CD14-positive monocyte (primary cell): Measurements from ENCODE around the gene KCNG2. TPM values are rescaled to one million over a fixed set of nuclear protein-coding genes. Genes with fewer than 3 reads are reported as not detected.
A peak's percentile ranks its signal among the peaks of the same experiment; 100 is the strongest.
"Not testable (repeated sequence)": the region's sequence is repeated elsewhere in the genome, so short reads cannot be mapped to it uniquely, and the experiment has no call there.

Experiments
- DNase-seq, 3 donors: peaks; one replicate each; pipeline ENCODE4 v3.0.0-alpha.2; 2011 to 2022
- H2AFZ ChIP-seq: 2 replicates; pipeline ENCODE4 v1.6.0; 2012; ENCODE audit warnings: mild to moderate bottlenecking, low read depth, low read length, inconsistent platforms; ENCODE audit not compliant: insufficient read depth, poor library complexity, severe bottlenecking
- H3K27ac ChIP-seq, 2 donors: 1 replicate in 1 of 2; 2 replicates in 1 of 2; pipeline ENCODE4 v1.5.1; 2012 to 2013; ENCODE audit warnings: low read length in 2 of 2, control low read depth in 1 of 2, inconsistent platforms in 1 of 2, low read depth in 1 of 2, mild to moderate bottlenecking in 1 of 2
- H3K27me3 ChIP-seq, 2 donors: one replicate each; pipeline versions ENCODE4 v1.6.0 to v1.6.1; 2011 to 2013; ENCODE audit warnings: low read length in 2 of 2; ENCODE audit not compliant: control insufficient read depth in 2 of 2, insufficient read depth in 2 of 2
- H3K36me3 ChIP-seq, 2 donors: replicated peaks in 1 of 2; 1 replicate in 1 of 2; 2 replicates in 1 of 2; pipeline versions ENCODE4 v1.5.1 to v1.6.1; 2012 to 2013; ENCODE audit warnings: low read length in 2 of 2, control low read depth in 1 of 2, inconsistent platforms in 1 of 2, mild to moderate bottlenecking in 1 of 2; ENCODE audit not compliant: insufficient read depth in 2 of 2, control insufficient read depth in 1 of 2
- H3K4me1 ChIP-seq, 2 donors: 1 replicate in 1 of 2; 2 replicates in 1 of 2; pipeline versions ENCODE4 v1.5.1 to v1.6.1; 2012 to 2013; ENCODE audit warnings: low read length in 2 of 2, control low read depth in 1 of 2, inconsistent platforms in 1 of 2, mild to moderate bottlenecking in 1 of 2, moderate library complexity in 1 of 2; ENCODE audit not compliant: insufficient read depth in 2 of 2, control insufficient read depth in 1 of 2
- H3K4me2 ChIP-seq: replicated peaks from 2 replicates; pipeline ENCODE3; 2012; ENCODE audit warnings: low read length, moderate library complexity, mild to moderate bottlenecking; ENCODE audit not compliant: poor library complexity, severe bottlenecking; ENCODE audit errors: extremely low read depth
- H3K4me3 ChIP-seq, 3 experiments: fragments of 200-600 bp in 1 of 3; sonication (generic) in 1 of 3; replicated peaks in 1 of 3; 1 replicate in 2 of 3; 2 replicates in 1 of 3; pipeline ENCODE4 v1.5.1; 2011 to 2013; ENCODE audit warnings: low read length in 3 of 3, mild to moderate bottlenecking in 3 of 3, control low read depth in 2 of 3, low read depth in 2 of 3, inconsistent platforms in 1 of 3, moderate library complexity in 1 of 3
- H3K79me2 ChIP-seq: 2 replicates; pipeline ENCODE4 v1.6.0; 2012; ENCODE audit warnings: mild to moderate bottlenecking, control low read depth, inconsistent platforms, low read length, moderate library complexity; ENCODE audit not compliant: insufficient read depth
- H3K9ac ChIP-seq: 2 replicates; pipeline ENCODE4 v1.6.0; 2017; ENCODE audit warnings: low read length, mild to moderate bottlenecking; ENCODE audit not compliant: insufficient read depth, poor library complexity, severe bottlenecking
- H3K9me3 ChIP-seq, 2 donors: replicated peaks in 1 of 2; 1 replicate in 1 of 2; 2 replicates in 1 of 2; pipeline versions ENCODE4 v1.5.1 to v1.6.1; 2012 to 2013; ENCODE audit warnings: low read length in 2 of 2, control low read depth in 1 of 2; ENCODE audit not compliant: control insufficient read depth in 1 of 2, insufficient read depth in 1 of 2
- H4K20me1 ChIP-seq: 2 replicates; pipeline ENCODE4 v1.6.0; 2012; ENCODE audit warnings: mild to moderate bottlenecking, low read length, control low read depth, moderate library complexity; ENCODE audit not compliant: insufficient read depth
- H3K27ac Mint-ChIP-seq, 7 donors: one replicate each; pipeline ENCODE4 v1.8.0; 2020; ENCODE audit warnings: mild to moderate bottlenecking in 7 of 7, mixed read lengths in 7 of 7, moderate library complexity in 6 of 7, inconsistent platforms in 2 of 7
- H3K27me3 Mint-ChIP-seq, 3 donors: one replicate each; pipeline ENCODE4 v1.8.0; 2021 to 2022; ENCODE audit warnings: low read depth in 3 of 3, mild to moderate bottlenecking in 3 of 3, mixed read lengths in 3 of 3, moderate library complexity in 3 of 3, inconsistent platforms in 1 of 3
- H3K36me3 Mint-ChIP-seq, 2 donors: one replicate each; pipeline ENCODE4 v1.8.0; 2020; ENCODE audit warnings: mixed read lengths in 2 of 2, inconsistent platforms in 1 of 2, mild to moderate bottlenecking in 1 of 2
- H3K4me1 Mint-ChIP-seq: one replicate; pipeline ENCODE4 v1.8.0; 2020; ENCODE audit warnings: mild to moderate bottlenecking, mixed read lengths
- H3K4me3 Mint-ChIP-seq, 2 donors: one replicate each; pipeline ENCODE4 v1.8.0; 2020; ENCODE audit warnings: mild to moderate bottlenecking in 2 of 2, mixed read lengths in 2 of 2, moderate library complexity in 1 of 2
- H3K9me3 Mint-ChIP-seq, 7 donors: one replicate each; pipeline ENCODE4 v1.8.0; 2020 to 2022; ENCODE audit warnings: mixed read lengths in 7 of 7, mild to moderate bottlenecking in 6 of 7, moderate library complexity in 6 of 7, inconsistent platforms in 2 of 7
- WGBS: methylation state at CpG from one replicate; pipeline ENCODE4 v1.1.5; 2013; ENCODE audit warnings: missing lambda C conversion rate; ENCODE audit not compliant: insufficient coverage; 5-methylcytosine and 5-hydroxymethylcytosine counted together
- intact Hi-C, 2 donors: fragments of 100-400 bp; cut with micrococcal nuclease; formaldehyde crosslinking; loops; one replicate each; pipeline versions ENCODE4 v1.15.0 to v1.15.1; 2023
- polyA plus RNA-seq, 3 donors: library from polyadenylated mRNA; depleted of rRNA in 1 of 3; unstranded in 2 of 3; stranded (reverse) in 1 of 3; fragments of 300-500 nt in 2 of 3; fragments of >200 nt in 1 of 3; fragmentation: Illumina TruSeq in 2 of 3; gene quantifications; 1 replicate in 2 of 3; 2 replicates in 1 of 3; pipeline ENCODE4 v1.2.3, GENCODE V29; 2012 to 2021
- TF ChIP-seq, protein P1 (sequence below): fragments of 200-600 bp; IDR thresholded peaks from one replicate; pipeline ENCODE4 v1.8.0; 2022; ENCODE audit warnings: antibody characterized with exemption, mild to moderate bottlenecking

The KCNG2 gene
- polyA plus RNA-seq, 3 donors: 0.04 TPM; not detected in 2

DNA sequence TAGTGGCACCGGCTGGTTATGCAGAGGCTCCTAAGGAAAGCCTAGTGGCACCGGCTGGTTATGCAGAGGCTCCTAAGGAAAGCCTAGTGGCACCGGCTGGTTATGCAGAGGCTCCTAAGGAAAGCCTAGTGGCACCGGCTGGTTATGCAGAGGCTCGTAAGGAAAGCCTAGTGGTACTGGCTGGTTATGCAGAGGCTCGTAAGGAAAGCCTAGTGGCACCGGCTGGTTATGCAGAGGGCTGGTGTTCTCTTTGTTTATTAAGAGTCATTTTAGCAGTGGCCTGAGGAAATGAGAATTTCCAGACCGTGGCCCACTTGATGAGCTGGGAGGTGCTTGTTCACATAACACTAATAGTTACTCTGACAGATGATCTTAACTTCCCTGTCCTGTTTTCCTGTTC, 44.8 kb upstream of the KCNG2 start:
- H3K9me3 ChIP-seq: peaks cover 24 to 33% of the 10 kb centered on the region in 2 donors
- H3K36me3 ChIP-seq: peaks cover 44 to 66% of the 10 kb centered on the region in 2 donors
- H3K4me1 ChIP-seq, H3K4me3 ChIP-seq, intact Hi-C loops, H2AFZ ChIP-seq, H3K4me1 Mint-ChIP-seq, H3K9ac ChIP-seq, H3K27me3 Mint-ChIP-seq, H3K4me3 Mint-ChIP-seq, DNase-seq, H3K79me2 ChIP-seq, H3K27me3 ChIP-seq, H3K27ac ChIP-seq, H3K4me2 ChIP-seq: not testable (repeated sequence)
- Mint-ChIP-seq H3K27ac (peak overlapping the region in 1 of 7 donors; percentile 59), H3K9me3 (peaks cover 14 to 33% (median 16%) of the 10 kb centered on the region in 7 donors), H3K36me3 (peaks cover 49 to 69% of the 10 kb centered on the region in 2 donors)
- no CpG with 5 or more reads among the region's 8 CpGs for WGBS
- peaks cover 20% of the 10 kb centered on the region for H4K20me1 ChIP-seq

DNA sequence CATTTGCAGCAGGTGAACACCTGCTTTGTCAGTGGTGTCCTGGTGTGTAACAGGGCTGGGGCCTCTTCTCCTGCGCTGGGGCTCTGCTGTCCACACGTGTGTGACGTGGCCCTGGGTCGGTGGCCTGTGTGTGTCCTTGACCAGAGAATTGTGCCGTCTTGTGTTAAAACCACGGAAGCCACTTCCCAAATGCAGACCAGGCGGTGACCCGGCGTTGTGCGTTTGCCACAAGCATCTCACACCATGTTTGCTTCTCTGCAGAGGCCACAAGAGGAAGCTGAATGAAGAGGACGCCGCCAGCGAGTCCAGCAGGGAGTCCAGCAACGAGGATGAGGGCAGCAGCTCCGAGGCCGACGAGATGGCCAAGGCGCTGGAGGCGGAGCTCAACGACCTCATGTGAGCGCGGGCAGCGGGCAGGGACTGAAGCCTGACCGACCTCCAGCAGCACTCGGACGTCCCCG, 44.3 kb upstream of the KCNG2 start:
- no peak overlapping the region for H2AFZ ChIP-seq
- intact Hi-C loops: no loop called here
- H3K9me3 ChIP-seq: peaks cover 24 to 33% of the 10 kb centered on the region in 2 donors
- no peaks in the 10 kb centered on the region for H3K4me1 ChIP-seq
- H3K36me3 ChIP-seq: peaks cover 39 to 61% of the 10 kb centered on the region in 2 donors
- H3K79me2 ChIP-seq: peaks cover 5% of the 10 kb centered on the region
- H3K27me3 Mint-ChIP-seq: peaks cover 0 to 7% (median 0%) of the 10 kb centered on the region in 3 donors
- no peaks in the 10 kb centered on the region for H3K4me1 Mint-ChIP-seq
- WGBS: 77% methylated on average over 22 of the region's 27 CpGs
- TF ChIP-seq, protein P1, sequence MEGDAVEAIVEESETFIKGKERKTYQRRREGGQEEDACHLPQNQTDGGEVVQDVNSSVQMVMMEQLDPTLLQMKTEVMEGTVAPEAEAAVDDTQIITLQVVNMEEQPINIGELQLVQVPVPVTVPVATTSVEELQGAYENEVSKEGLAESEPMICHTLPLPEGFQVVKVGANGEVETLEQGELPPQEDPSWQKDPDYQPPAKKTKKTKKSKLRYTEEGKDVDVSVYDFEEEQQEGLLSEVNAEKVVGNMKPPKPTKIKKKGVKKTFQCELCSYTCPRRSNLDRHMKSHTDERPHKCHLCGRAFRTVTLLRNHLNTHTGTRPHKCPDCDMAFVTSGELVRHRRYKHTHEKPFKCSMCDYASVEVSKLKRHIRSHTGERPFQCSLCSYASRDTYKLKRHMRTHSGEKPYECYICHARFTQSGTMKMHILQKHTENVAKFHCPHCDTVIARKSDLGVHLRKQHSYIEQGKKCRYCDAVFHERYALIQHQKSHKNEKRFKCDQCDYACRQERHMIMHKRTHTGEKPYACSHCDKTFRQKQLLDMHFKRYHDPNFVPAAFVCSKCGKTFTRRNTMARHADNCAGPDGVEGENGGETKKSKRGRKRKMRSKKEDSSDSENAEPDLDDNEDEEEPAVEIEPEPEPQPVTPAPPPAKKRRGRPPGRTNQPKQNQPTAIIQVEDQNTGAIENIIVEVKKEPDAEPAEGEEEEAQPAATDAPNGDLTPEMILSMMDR: no peak
- no peak overlapping the region for H3K9ac ChIP-seq
- peak overlapping the region in 1 of 7 donors; percentile 59 for H3K27ac Mint-ChIP-seq
- no peak overlapping the region for H3K27ac ChIP-seq
- no peak overlapping the region for H3K4me3 Mint-ChIP-seq
- H3K36me3 Mint-ChIP-seq: peaks cover 48 to 64% of the 10 kb centered on the region in 2 donors
- no peak overlapping the region for H3K4me3 ChIP-seq
- H3K27me3 ChIP-seq: no peaks in the 10 kb centered on the region
- H4K20me1 ChIP-seq: peaks cover 15% of the 10 kb centered on the region
- H3K9me3 Mint-ChIP-seq: peaks cover 14 to 33% (median 16%) of the 10 kb centered on the region in 7 donors
- no peak for DNase-seq
- H3K4me2 ChIP-seq: no peak overlapping the region
